Measurements from ENCODE around the gene TWIST2.

TWIST2 gene

DNA sequence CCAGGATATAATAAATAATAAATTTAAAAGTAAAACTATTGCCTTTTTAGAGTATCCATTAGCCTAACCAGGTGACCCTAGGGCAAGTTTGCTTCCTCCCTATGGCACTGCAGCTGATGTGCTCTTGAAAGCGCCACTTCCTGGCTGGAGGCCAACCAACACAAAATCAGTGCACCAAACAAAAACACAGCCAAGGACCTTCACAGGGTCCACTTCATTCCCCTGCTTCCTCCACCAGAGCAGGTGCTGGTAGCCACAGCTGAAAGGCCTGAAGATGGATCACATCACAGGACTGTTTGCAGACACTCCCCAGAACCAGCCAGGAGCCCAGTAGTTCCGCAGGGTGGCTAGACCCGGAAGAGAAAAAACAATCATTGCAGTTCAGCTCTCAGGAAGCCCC lies 108.8 kb downstream of the TWIST2 start:
- DNase-seq = no peak

More for the DNA sequence above, 108.8 kb downstream of the TWIST2 start:
- Histone ChIP-seq H3K27ac (no peak overlapping the region), H3K4me1 (no peaks in the 10 kb centered on the region), H3K9me3 (no peaks in the 10 kb centered on the region), H3K4me3 (no peak overlapping the region), H3K27me3 (peaks cover 0 to 15% of the 10 kb centered on the region in 2 donors), H3K36me3 (no peaks in the 10 kb centered on the region)
- intact Hi-C loops (cut with DNase I; ENCODE audit: low total_unique reads) = no loop called here
- TF ChIP-seq, protein P1, sequence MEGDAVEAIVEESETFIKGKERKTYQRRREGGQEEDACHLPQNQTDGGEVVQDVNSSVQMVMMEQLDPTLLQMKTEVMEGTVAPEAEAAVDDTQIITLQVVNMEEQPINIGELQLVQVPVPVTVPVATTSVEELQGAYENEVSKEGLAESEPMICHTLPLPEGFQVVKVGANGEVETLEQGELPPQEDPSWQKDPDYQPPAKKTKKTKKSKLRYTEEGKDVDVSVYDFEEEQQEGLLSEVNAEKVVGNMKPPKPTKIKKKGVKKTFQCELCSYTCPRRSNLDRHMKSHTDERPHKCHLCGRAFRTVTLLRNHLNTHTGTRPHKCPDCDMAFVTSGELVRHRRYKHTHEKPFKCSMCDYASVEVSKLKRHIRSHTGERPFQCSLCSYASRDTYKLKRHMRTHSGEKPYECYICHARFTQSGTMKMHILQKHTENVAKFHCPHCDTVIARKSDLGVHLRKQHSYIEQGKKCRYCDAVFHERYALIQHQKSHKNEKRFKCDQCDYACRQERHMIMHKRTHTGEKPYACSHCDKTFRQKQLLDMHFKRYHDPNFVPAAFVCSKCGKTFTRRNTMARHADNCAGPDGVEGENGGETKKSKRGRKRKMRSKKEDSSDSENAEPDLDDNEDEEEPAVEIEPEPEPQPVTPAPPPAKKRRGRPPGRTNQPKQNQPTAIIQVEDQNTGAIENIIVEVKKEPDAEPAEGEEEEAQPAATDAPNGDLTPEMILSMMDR (IDR thresholded peaks at IDR 0.05) = no peak
